Upper lobe of left lung (tissue), 4 donors: ENCODE results near the gene NINJ2.

Source experiments
- CTCF ChIP-seq, 6 experiments: fragments of 450-650 bp in 4 of 6; fragments of 200-600 bp in 2 of 6; sonication (generic) in 2 of 6; IDR thresholded peaks; one replicate each; pipeline ENCODE4 v1.5.1; 2016 to 2019; ENCODE audit warnings: antibody characterized with exemption in 6 of 6
- EP300 ChIP-seq, 4 donors: sonication (generic); formaldehyde crosslinking; IDR thresholded peaks; one replicate each; pipeline ENCODE4 v1.5.1; 2017; ENCODE audit warnings: antibody characterized with exemption in 4 of 4, control low read depth in 2 of 4
- POLR2A ChIP-seq, 4 donors: fragments of 450-650 bp; IDR thresholded peaks; one replicate each; pipeline ENCODE4 v1.5.1; 2016 to 2017; ENCODE audit warnings: antibody characterized with exemption in 4 of 4, mild to moderate bottlenecking in 2 of 4

- TF ChIP-seq CTCF (IDR thresholded peaks at IDR 0.05), result no peak
- no peak for TF ChIP-seq POLR2A (IDR thresholded peaks at IDR 0.05)
- no peak for TF ChIP-seq EP300 (IDR thresholded peaks at IDR 0.05)
Measured at GRCh38 chr12:587132-588023, 75.9 kb downstream of the NINJ2 start.
